Retinal pigment epithelial cell (primary cell): ENCODE results near the gene DNAJB6.

Experiments
- DNase-seq: peaks from one replicate; pipeline ENCODE4 v3.0.0-alpha.2; 2010; ENCODE audit warnings: low read depth
- H3K4me3 ChIP-seq: 2 replicates; pipeline ENCODE4 v1.5.1; 2011; ENCODE audit warnings: mild to moderate bottlenecking, low read length, control low read depth, moderate library complexity
- CTCF ChIP-seq: conservative IDR thresholded peaks from 2 replicates; pipeline ENCODE4 v1.5.1; 2011; ENCODE audit warnings: low read depth, low read length, control low read depth, inconsistent platforms

Gene DNAJB6

GRCh38 chr7:157388301-157388700 lies 51.5 kb downstream of the DNAJB6 start:
- no peak for DNase-seq
- no peak for TF ChIP-seq CTCF
- H3K4me3 ChIP-seq = no peak overlapping the region

- TF ChIP-seq CTCF = no peak
- no peak for DNase-seq
- H3K4me3 ChIP-seq = no peak overlapping the region
Observed at GRCh38 chr7:157389951-157390730, 53.3 kb downstream of the DNAJB6 start.

GRCh38 chr7:157391036-157391710 lies 54.4 kb downstream of the DNAJB6 start:
- TF ChIP-seq CTCF = no peak
- H3K4me3 ChIP-seq = no peak overlapping the region
- no peak for DNase-seq

- H3K4me3 ChIP-seq = no peak overlapping the region
- DNase-seq = no peak
- no peak for TF ChIP-seq CTCF
Observed at GRCh38 chr7:157392256-157393037, 55.6 kb downstream of the DNAJB6 start.

GRCh38 chr7:157394246-157395191 lies 57.7 kb downstream of the DNAJB6 start:
- no peak overlapping the region for H3K4me3 ChIP-seq
- no peak for TF ChIP-seq CTCF
- DNase-seq = no peak

GRCh38 chr7:157395206-157395605 lies 58.4 kb downstream of the DNAJB6 start:
- DNase-seq = no peak
- no peak for TF ChIP-seq CTCF
- no peak overlapping the region for H3K4me3 ChIP-seq
